MM.1S (cell line): Measurements from ENCODE around the gene C4orf51.

Experiments
- DNase-seq: peaks from one replicate; pipeline ENCODE4 v3.0.0-alpha.2; 2015
- H2AFZ ChIP-seq: fragments of 300-600 bp; sonication (generic); 2 replicates; pipeline ENCODE4 v1.6.0; 2016; ENCODE audit warnings: antibody characterized with exemption, low read length
- H3F3A ChIP-seq: fragments of 300-600 bp; sonication (generic); 2 replicates; pipeline ENCODE4 v1.6.1; 2016; ENCODE audit warnings: mild to moderate bottlenecking, antibody characterized with exemption, low read length, moderate library complexity, mixed read lengths; ENCODE audit not compliant: insufficient read depth
- H3K27ac ChIP-seq: fragments of 300-600 bp; sonication (generic); 2 replicates; pipeline ENCODE4 v1.5.1; 2016; ENCODE audit warnings: mild to moderate bottlenecking, low read length
- H3K27me3 ChIP-seq: fragments of 300-600 bp; sonication (generic); replicated peaks from 2 replicates; pipeline ENCODE4 v1.6.0; 2016; ENCODE audit warnings: low read length; ENCODE audit not compliant: insufficient read depth
- H3K36me3 ChIP-seq: fragments of 300-600 bp; sonication (generic); replicated peaks from 2 replicates; pipeline ENCODE4 v1.6.1; 2016; ENCODE audit warnings: mild to moderate bottlenecking, low read length, mixed read lengths; ENCODE audit not compliant: insufficient read depth
- H3K4me1 ChIP-seq: fragments of 300-600 bp; sonication (generic); 2 replicates; pipeline ENCODE4 v1.6.1; 2016; ENCODE audit warnings: low read length, mixed read lengths
- H3K4me2 ChIP-seq: fragments of 300-600 bp; sonication (generic); 2 replicates; pipeline ENCODE4 v1.6.0; 2016; ENCODE audit warnings: low read depth, low read length
- H3K4me3 ChIP-seq: fragments of 300-600 bp; sonication (generic); 2 replicates; pipeline ENCODE4 v1.5.1; 2016; ENCODE audit warnings: low read length, mixed read lengths
- H3K79me2 ChIP-seq: fragments of 300-600 bp; sonication (generic); 2 replicates; pipeline ENCODE4 v1.6.1; 2016; ENCODE audit warnings: mixed run types, low read length, mixed read lengths
- H3K9ac ChIP-seq: fragments of 300-600 bp; sonication (generic); 2 replicates; pipeline ENCODE4 v1.6.1; 2016; ENCODE audit warnings: low read length, mixed read lengths
- H3K9me2 ChIP-seq: fragments of 300-600 bp; sonication (generic); replicated peaks from 2 replicates; pipeline ENCODE4 v1.6.1; 2016; ENCODE audit warnings: mild to moderate bottlenecking, low read length, mixed read lengths; ENCODE audit not compliant: insufficient read depth
- H3K9me3 ChIP-seq: fragments of 300-600 bp; sonication (generic); replicated peaks from 2 replicates; pipeline ENCODE4 v1.6.1; 2016; ENCODE audit warnings: mild to moderate bottlenecking, low read length, mixed read lengths; ENCODE audit not compliant: insufficient read depth
- H4K20me1 ChIP-seq: fragments of 300-600 bp; sonication (generic); 2 replicates; pipeline ENCODE4 v1.6.1; 2016; ENCODE audit warnings: mild to moderate bottlenecking, low read length, moderate library complexity, mixed read lengths; ENCODE audit not compliant: insufficient read depth
- CTCF ChIP-seq: fragments of 300-600 bp; sonication (generic); IDR thresholded peaks from 2 replicates; pipeline ENCODE4 v1.5.1; 2016; ENCODE audit warnings: antibody characterized with exemption, low read length, mixed read lengths
- EZH2 ChIP-seq: fragments of 300-600 bp; sonication (generic); optimal IDR thresholded peaks from 2 replicates; pipeline ENCODE3; 2017; ENCODE audit warnings: low read depth, mild to moderate bottlenecking, antibody characterized with exemption, low read length, mixed read lengths
- EZH2phosphoT487 ChIP-seq: fragments of 300-600 bp; sonication (generic); IDR thresholded peaks from 2 replicates; pipeline ENCODE4 v1.6.1; 2018; ENCODE audit warnings: antibody characterized with exemption, low read length

The C4orf51 gene

GRCh38 chr4:145739845-145740244, 59.9 kb downstream of the C4orf51 start:
- H3K79me2 ChIP-seq, result no peaks in the 10 kb centered on the region
- TF ChIP-seq EZH2phosphoT487 (no peak), EZH2 (no peak), CTCF (no peak)
- no peaks in the 10 kb centered on the region for H3K9me3 ChIP-seq
- no peaks in the 10 kb centered on the region for H3K36me3 ChIP-seq
- no peak overlapping the region for H3K9ac ChIP-seq
- H3K4me2 ChIP-seq, result no peak overlapping the region
- no peaks in the 10 kb centered on the region for H3F3A ChIP-seq
- H3K27ac ChIP-seq, result no peak overlapping the region
- H3K9me2 ChIP-seq, result no peaks in the 10 kb centered on the region
- no peaks in the 10 kb centered on the region for H3K27me3 ChIP-seq
- H2AFZ ChIP-seq, result no peak overlapping the region
- DNase-seq, result no peak
- no peak overlapping the region for H3K4me3 ChIP-seq
- no peaks in the 10 kb centered on the region for H3K4me1 ChIP-seq
- no peaks in the 10 kb centered on the region for H4K20me1 ChIP-seq

GRCh38 chr4:145740806-145741205, 60.9 kb downstream of the C4orf51 start:
- Histone ChIP-seq H3K4me1 (no peaks in the 10 kb centered on the region), H2AFZ (no peak overlapping the region), H3K4me3 (no peak overlapping the region), H3F3A (no peaks in the 10 kb centered on the region), H3K9ac (no peak overlapping the region), H3K79me2 (no peaks in the 10 kb centered on the region), H3K27me3 (no peaks in the 10 kb centered on the region), H3K27ac (no peak overlapping the region), H3K9me2 (no peaks in the 10 kb centered on the region), H4K20me1 (no peaks in the 10 kb centered on the region), H3K36me3 (no peaks in the 10 kb centered on the region), H3K4me2 (no peak overlapping the region), H3K9me3 (no peaks in the 10 kb centered on the region)
- TF ChIP-seq EZH2 (no peak), CTCF (no peak), EZH2phosphoT487 (no peak)
- DNase-seq, result no peak

- DNase-seq, result no peak
Observed at GRCh38 chr4:145743641-145744040, 63.7 kb downstream of the C4orf51 start.

More at GRCh38 chr4:145743641-145744040, 63.7 kb downstream of the C4orf51 start:
- Histone ChIP-seq H3K4me2 (no peak overlapping the region), H3K9me3 (no peaks in the 10 kb centered on the region), H3K27me3 (no peaks in the 10 kb centered on the region), H2AFZ (no peak overlapping the region), H3K4me3 (no peak overlapping the region), H3K79me2 (no peaks in the 10 kb centered on the region), H3K27ac (no peak overlapping the region), H3K4me1 (no peaks in the 10 kb centered on the region), H3K9ac (no peak overlapping the region), H3F3A (no peaks in the 10 kb centered on the region), H3K9me2 (no peaks in the 10 kb centered on the region), H3K36me3 (no peaks in the 10 kb centered on the region), H4K20me1 (no peaks in the 10 kb centered on the region)
- TF ChIP-seq CTCF, result no peak
- no peak for TF ChIP-seq EZH2
- no peak for TF ChIP-seq EZH2phosphoT487
